IPS-NIHi11 (cell line): ENCODE measurements around the gene GALM.

ENCODE experiments used
- DNase-seq: peaks from one replicate; pipeline ENCODE4 v3.0.0; 2012; ENCODE audit warnings: mixed read lengths, low spot score

GALM gene

GRCh38 chr2:38771632-38772031, 105.7 kb downstream of the GALM start:
- no peak for DNase-seq

GRCh38 chr2:38775097-38775920, 109.4 kb downstream of the GALM start:
- DNase-seq, result no peak

- DNase-seq, result no peak
These were observed 110.0 kb downstream of the GALM start for GRCh38 chr2:38775921-38776225.

GRCh38 chr2:38776531-38776930, 110.6 kb downstream of the GALM start:
- DNase-seq, result no peak

- DNase-seq, result no peak
These were observed 112.8 kb downstream of the GALM start for GRCh38 chr2:38778687-38779082.

- no peak for DNase-seq
These were observed 117.7 kb downstream of the GALM start for GRCh38 chr2:38783586-38783985.
